Measurements from ENCODE around the gene CCNL2. TPM values are rescaled to one million over a fixed set of nuclear protein-coding genes. Genes with fewer than 3 reads are reported as not detected.
A peak's percentile ranks its signal among the peaks of the same experiment; 100 is the strongest.

Gene CCNL2
- total and polyA plus RNA-seq, 2 of the 13 experiments (the other 11 are each of a cell fraction or from before 2014, with no cell fraction given) = 105 to 340 TPM

DNA sequence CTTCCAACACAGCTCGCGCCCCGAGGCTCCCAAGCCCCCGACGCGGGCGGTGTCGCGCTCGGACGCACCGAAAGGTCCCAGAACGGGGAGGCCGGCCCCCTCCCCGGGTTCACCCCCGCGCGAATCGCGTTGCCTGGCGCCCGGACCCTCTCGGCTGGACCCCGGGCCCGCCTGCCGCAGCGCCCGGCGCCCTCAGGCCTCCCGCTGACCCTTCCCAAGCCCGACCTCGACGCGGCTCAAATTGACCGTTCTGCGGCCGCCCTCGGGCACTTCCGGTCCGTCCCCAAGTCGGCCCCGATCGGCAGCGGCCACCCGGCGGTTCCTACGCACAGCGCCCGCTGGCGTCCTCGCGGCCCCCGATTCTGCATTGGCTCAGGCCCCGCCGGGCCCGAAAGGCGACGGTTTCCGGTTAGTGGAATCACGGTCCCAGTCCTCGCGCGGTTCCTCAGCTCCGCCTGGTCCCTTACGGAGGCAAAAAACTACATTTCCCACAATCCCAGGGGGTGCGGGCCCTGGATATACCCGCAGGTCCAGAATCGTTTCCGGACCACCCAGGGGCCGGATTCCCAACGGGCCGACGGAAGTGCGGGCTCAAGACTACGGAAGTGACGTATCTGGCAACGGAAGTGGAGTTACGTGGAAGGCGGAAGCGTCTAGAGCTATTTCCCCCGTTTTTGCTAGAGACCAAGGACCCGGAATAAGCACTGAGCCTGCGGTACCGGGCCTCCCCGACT lies 24.0 kb downstream of the CCNL2 start, which contains the start of gene AURKAIP1 (continued):
- TF ChIP-seq, protein P1, sequence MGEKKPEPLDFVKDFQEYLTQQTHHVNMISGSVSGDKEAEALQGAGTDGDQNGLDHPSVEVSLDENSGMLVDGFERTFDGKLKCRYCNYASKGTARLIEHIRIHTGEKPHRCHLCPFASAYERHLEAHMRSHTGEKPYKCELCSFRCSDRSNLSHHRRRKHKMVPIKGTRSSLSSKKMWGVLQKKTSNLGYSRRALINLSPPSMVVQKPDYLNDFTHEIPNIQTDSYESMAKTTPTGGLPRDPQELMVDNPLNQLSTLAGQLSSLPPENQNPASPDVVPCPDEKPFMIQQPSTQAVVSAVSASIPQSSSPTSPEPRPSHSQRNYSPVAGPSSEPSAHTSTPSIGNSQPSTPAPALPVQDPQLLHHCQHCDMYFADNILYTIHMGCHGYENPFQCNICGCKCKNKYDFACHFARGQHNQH (CRISPR knock-in tag; IDR thresholded peaks at IDR 0.05) = peak; percentile 98
- TF ChIP-seq, protein P2, sequence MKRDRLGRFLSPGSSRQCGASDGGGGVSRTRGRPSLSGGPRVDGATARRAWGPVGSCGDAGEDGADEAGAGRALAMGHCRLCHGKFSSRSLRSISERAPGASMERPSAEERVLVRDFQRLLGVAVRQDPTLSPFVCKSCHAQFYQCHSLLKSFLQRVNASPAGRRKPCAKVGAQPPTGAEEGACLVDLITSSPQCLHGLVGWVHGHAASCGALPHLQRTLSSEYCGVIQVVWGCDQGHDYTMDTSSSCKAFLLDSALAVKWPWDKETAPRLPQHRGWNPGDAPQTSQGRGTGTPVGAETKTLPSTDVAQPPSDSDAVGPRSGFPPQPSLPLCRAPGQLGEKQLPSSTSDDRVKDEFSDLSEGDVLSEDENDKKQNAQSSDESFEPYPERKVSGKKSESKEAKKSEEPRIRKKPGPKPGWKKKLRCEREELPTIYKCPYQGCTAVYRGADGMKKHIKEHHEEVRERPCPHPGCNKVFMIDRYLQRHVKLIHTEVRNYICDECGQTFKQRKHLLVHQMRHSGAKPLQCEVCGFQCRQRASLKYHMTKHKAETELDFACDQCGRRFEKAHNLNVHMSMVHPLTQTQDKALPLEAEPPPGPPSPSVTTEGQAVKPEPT (CRISPR knock-in tag; IDR thresholded peaks at IDR 0.05; ENCODE audit: low read depth) = peak; percentile 79; the same call in 1 of the 2 replicates
- TF ChIP-seq HOXA3 (CRISPR knock-in tag; IDR thresholded peaks at IDR 0.05) (peak; percentile 91), ZSCAN12 (CRISPR knock-in tag; IDR thresholded peaks at IDR 0.05) (peak; percentile 19; the same call in 1 of the 2 replicates), HIVEP1 (CRISPR knock-in tag; IDR thresholded peaks at IDR 0.05) (no peak), ZNF205 (CRISPR knock-in tag; IDR thresholded peaks at IDR 0.05) (peak; percentile 94), U2AF1 (optimal IDR thresholded peaks at IDR 0.05; ENCODE audit: low read depth, low read length) (peak; percentile 93), MTF1 (CRISPR knock-in tag; IDR thresholded peaks at IDR 0.05) (no peak), ZNF253 (CRISPR knock-in tag; IDR thresholded peaks at IDR 0.05; ENCODE audit: borderline replicate concordance) (0 out of 2 replicates have a peak, but pooled peaks have one; percentile 5), MYC (CRISPR knock-in tag; IDR thresholded peaks at IDR 0.05; ENCODE audit: borderline replicate concordance) (peak; percentile 90), ZNF326 (CRISPR knock-in tag; IDR thresholded peaks at IDR 0.05; ENCODE audit: borderline replicate concordance) (no peak; the same call in 1 of the 2 replicates), YY1 (IDR thresholded peaks at IDR 0.05; ENCODE audit: insufficient read depth, insufficient replicate concordance, low read depth, low read length) (peak; percentile 88), ZNF143 (CRISPR knock-in tag; IDR thresholded peaks at IDR 0.05) (peak; percentile 98)
- TF ChIP-seq, protein P3, sequence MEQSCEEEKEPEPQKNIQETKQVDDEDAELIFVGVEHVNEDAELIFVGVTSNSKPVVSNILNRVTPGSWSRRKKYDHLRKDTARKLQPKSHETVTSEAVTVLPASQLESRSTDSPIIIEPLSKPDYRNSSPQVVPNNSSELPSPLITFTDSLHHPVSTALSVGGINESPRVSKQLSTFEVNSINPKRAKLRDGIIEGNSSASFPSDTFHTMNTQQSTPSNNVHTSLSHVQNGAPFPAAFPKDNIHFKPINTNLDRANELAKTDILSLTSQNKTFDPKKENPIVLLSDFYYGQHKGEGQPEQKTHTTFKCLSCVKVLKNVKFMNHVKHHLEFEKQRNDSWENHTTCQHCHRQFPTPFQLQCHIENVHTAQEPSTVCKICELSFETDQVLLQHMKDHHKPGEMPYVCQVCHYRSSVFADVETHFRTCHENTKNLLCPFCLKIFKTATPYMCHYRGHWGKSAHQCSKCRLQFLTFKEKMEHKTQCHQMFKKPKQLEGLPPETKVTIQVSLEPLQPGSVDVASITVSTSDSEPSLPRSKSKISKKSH (CRISPR knock-in tag; IDR thresholded peaks at IDR 0.05; ENCODE audit: borderline replicate concordance) = 0 out of 2 replicates have a peak, but pooled peaks have one; percentile 34
- TF ChIP-seq, protein P4, sequence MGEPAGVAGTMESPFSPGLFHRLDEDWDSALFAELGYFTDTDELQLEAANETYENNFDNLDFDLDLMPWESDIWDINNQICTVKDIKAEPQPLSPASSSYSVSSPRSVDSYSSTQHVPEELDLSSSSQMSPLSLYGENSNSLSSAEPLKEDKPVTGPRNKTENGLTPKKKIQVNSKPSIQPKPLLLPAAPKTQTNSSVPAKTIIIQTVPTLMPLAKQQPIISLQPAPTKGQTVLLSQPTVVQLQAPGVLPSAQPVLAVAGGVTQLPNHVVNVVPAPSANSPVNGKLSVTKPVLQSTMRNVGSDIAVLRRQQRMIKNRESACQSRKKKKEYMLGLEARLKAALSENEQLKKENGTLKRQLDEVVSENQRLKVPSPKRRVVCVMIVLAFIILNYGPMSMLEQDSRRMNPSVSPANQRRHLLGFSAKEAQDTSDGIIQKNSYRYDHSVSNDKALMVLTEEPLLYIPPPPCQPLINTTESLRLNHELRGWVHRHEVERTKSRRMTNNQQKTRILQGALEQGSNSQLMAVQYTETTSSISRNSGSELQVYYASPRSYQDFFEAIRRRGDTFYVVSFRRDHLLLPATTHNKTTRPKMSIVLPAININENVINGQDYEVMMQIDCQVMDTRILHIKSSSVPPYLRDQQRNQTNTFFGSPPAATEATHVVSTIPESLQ (CRISPR knock-in tag; conservative IDR thresholded peaks at IDR 0.05) = peak; percentile 84; the same call in 1 of the 2 replicates
- TF ChIP-seq, protein P5, sequence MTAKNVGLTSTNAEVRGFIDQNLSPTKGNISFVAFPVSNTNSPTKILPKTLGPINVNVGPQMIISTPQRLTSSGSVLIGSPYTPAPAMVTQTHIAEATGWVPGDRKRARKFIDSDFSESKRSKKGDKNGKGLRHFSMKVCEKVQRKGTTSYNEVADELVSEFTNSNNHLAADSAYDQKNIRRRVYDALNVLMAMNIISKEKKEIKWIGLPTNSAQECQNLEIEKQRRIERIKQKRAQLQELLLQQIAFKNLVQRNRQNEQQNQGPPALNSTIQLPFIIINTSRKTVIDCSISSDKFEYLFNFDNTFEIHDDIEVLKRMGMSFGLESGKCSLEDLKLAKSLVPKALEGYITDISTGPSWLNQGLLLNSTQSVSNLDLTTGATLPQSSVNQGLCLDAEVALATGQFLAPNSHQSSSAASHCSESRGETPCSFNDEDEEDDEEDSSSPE (CRISPR knock-in tag; IDR thresholded peaks at IDR 0.05) = peak; percentile 93
- TF ChIP-seq, protein P6, sequence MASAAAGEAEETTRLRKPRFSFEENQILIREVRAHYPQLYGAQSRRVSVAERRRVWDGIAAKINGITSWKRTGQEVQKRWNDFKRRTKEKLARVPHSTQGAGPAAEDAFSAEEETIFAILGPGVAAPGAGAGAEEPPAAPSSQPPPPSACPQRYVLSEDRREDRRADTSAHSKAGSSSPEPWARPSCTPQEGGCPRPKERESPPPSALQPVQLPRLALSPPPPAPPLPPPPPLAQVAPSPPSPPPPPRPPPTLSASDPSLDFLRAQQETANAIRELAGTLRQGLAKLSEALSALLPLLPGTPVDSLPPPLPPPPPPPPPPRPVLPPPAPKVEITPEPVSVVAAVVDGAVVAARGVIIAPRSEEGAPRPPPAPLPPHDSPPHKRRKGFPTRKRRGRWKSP (CRISPR knock-in tag; IDR thresholded peaks at IDR 0.05) = peak; percentile 78
